Dedifferentiated amniotic fluid mesenchymal stem cell (primary cell): ENCODE results near the gene MBNL2.
A peak's percentile ranks its signal among the peaks of the same experiment; 100 is the strongest.

Source experiments
- DNase-seq: peaks from one replicate; pipeline ENCODE4 v3.0.0-alpha.2; 2016; ENCODE audit errors: extremely low spot score

The MBNL2 gene

GRCh38 chr13:97300871-97301270, 78.7 kb downstream of the MBNL2 start:
- no peak for DNase-seq

- DNase-seq: no peak
Measured at GRCh38 chr13:97301382-97302095, 79.4 kb downstream of the MBNL2 start.

- no peak for DNase-seq
Measured at GRCh38 chr13:97302611-97303010, 80.5 kb downstream of the MBNL2 start.

GRCh38 chr13:97306106-97306505, 84.0 kb downstream of the MBNL2 start:
- no peak for DNase-seq

GRCh38 chr13:97306645-97307044, 84.5 kb downstream of the MBNL2 start:
- DNase-seq: no peak

- DNase-seq: peak; percentile 66
Measured at GRCh38 chr13:97307118-97307881, 85.2 kb downstream of the MBNL2 start.

GRCh38 chr13:97307882-97308624, 85.9 kb downstream of the MBNL2 start:
- DNase-seq: peak; percentile 38

GRCh38 chr13:97308735-97309429, 86.7 kb downstream of the MBNL2 start:
- no peak for DNase-seq

- no peak for DNase-seq
Measured at GRCh38 chr13:97310809-97311436, 88.8 kb downstream of the MBNL2 start.

- no peak for DNase-seq
Measured at GRCh38 chr13:97311956-97312355, 89.8 kb downstream of the MBNL2 start.

GRCh38 chr13:97313551-97314260, 91.6 kb downstream of the MBNL2 start:
- no peak for DNase-seq

GRCh38 chr13:97316390-97316789, 94.3 kb downstream of the MBNL2 start:
- no peak for DNase-seq

GRCh38 chr13:97317933-97318332, 95.8 kb downstream of the MBNL2 start:
- DNase-seq: no peak

- DNase-seq: no peak
Measured at GRCh38 chr13:97318532-97318931, 96.4 kb downstream of the MBNL2 start.

GRCh38 chr13:97319113-97319720, 97.1 kb downstream of the MBNL2 start:
- DNase-seq: no peak

GRCh38 chr13:97321101-97321500, 99.0 kb downstream of the MBNL2 start:
- DNase-seq: no peak

- DNase-seq: no peak
Measured at GRCh38 chr13:97321616-97322321, 99.6 kb downstream of the MBNL2 start.

- DNase-seq: no peak
Measured at GRCh38 chr13:97322740-97323342, 100.7 kb downstream of the MBNL2 start.

GRCh38 chr13:97324115-97324514, 102.0 kb downstream of the MBNL2 start:
- no peak for DNase-seq
